ENCODE data around the gene LAMA5. TPM values are rescaled to one million over a fixed set of nuclear protein-coding genes. Genes with fewer than 3 reads are reported as not detected.

Gene LAMA5
- total RNA-seq, 1 donor from 2014 or later, result 70.9 TPM

- Histone ChIP-seq H3K27ac (replicated peaks) (no peak overlapping the region), H3K9me3 (replicated peaks) (no peaks in the 10 kb centered on the region), H3K4me1 (peaks cover 3% of the 10 kb centered on the region), H3K36me3 (peaks cover 73% of the 10 kb centered on the region), H3K27me3 (ENCODE audit: low read depth) (no peaks in the 10 kb centered on the region), H3K4me3 (no peak overlapping the region)
- DNase-seq, result no peak
- no peak for TF ChIP-seq CTCF (IDR thresholded peaks at IDR 0.05; ENCODE audit: borderline replicate concordance)
- intact Hi-C loops (cut with micrococcal nuclease), result no loop called here
Measured at GRCh38 chr20:62321975-62322374, 45.1 kb downstream of the LAMA5 start.

- Histone ChIP-seq H3K4me1 (peaks cover 3% of the 10 kb centered on the region), H3K4me3 (no peak overlapping the region), H3K36me3 (peaks cover 73% of the 10 kb centered on the region), H3K27ac (replicated peaks) (no peak overlapping the region), H3K9me3 (replicated peaks) (no peaks in the 10 kb centered on the region), H3K27me3 (ENCODE audit: low read depth) (no peaks in the 10 kb centered on the region)
- TF ChIP-seq CTCF (IDR thresholded peaks at IDR 0.05; ENCODE audit: borderline replicate concordance), result no peak
- intact Hi-C loops (cut with micrococcal nuclease), result no loop called here
- no peak for DNase-seq
Measured at GRCh38 chr20:62321521-62321948, 45.6 kb downstream of the LAMA5 start.

- no peak for TF ChIP-seq CTCF (IDR thresholded peaks at IDR 0.05; ENCODE audit: borderline replicate concordance)
- Histone ChIP-seq H3K9me3 (replicated peaks) (no peaks in the 10 kb centered on the region), H3K4me3 (no peak overlapping the region), H3K27me3 (ENCODE audit: low read depth) (no peaks in the 10 kb centered on the region), H3K27ac (replicated peaks) (peak overlapping the region; percentile 5), H3K36me3 (peaks cover 73% of the 10 kb centered on the region), H3K4me1 (peaks cover 3% of the 10 kb centered on the region)
- DNase-seq, result no peak
- intact Hi-C loops (cut with micrococcal nuclease), result no loop called here
Measured at GRCh38 chr20:62320581-62321354, 46.3 kb downstream of the LAMA5 start.

GRCh38 chr20:62319346-62319909, 47.7 kb downstream of the LAMA5 start:
- intact Hi-C loops (cut with micrococcal nuclease), result no loop called here
- no peak for DNase-seq
- Histone ChIP-seq H3K4me1 (peaks cover 3% of the 10 kb centered on the region), H3K27ac (replicated peaks) (peak overlapping the region; percentile 46), H3K36me3 (peaks cover 75% of the 10 kb centered on the region), H3K9me3 (replicated peaks) (no peaks in the 10 kb centered on the region), H3K27me3 (ENCODE audit: low read depth) (no peaks in the 10 kb centered on the region), H3K4me3 (no peak overlapping the region)
- no peak for TF ChIP-seq CTCF (IDR thresholded peaks at IDR 0.05; ENCODE audit: borderline replicate concordance)

GRCh38 chr20:62318400-62319345, 48.4 kb downstream of the LAMA5 start:
- Histone ChIP-seq H3K4me3 (no peak overlapping the region), H3K9me3 (replicated peaks) (no peaks in the 10 kb centered on the region), H3K27me3 (ENCODE audit: low read depth) (no peaks in the 10 kb centered on the region), H3K4me1 (peaks cover 3% of the 10 kb centered on the region), H3K27ac (replicated peaks) (no peak overlapping the region), H3K36me3 (peaks cover 71% of the 10 kb centered on the region)
- TF ChIP-seq CTCF (IDR thresholded peaks at IDR 0.05; ENCODE audit: borderline replicate concordance), result no peak
- no peak for DNase-seq
- intact Hi-C loops (cut with micrococcal nuclease), result no loop called here
